ENCODE results near the gene RERE.
"Not testable (repeated sequence)": the region's sequence is repeated elsewhere in the genome, so short reads cannot be mapped to it uniquely, and the experiment has no call there.

The RERE gene

GRCh38 chr1:8733484-8733883, 84.0 kb downstream of the RERE start:
- H3K4me1 ChIP-seq (ENCODE audit: control insufficient read depth, insufficient read depth, low read length) = 0 out of 2 replicates have a peak, but pooled peaks cover 7% of the 10 kb centered on the region
- peaks cover 8% of the 10 kb centered on the region; the same call in 1 of the 2 replicates for H3K36me3 ChIP-seq (ENCODE audit: control insufficient read depth, insufficient read depth, low read length)
- no peak overlapping the region for H3K9ac ChIP-seq (ENCODE audit: low read length)
- peaks cover 24% of the 10 kb centered on the region for H3K9me3 ChIP-seq (ENCODE audit: control insufficient read depth, insufficient read depth, low read depth, low read length)
- no peak overlapping the region for H3K27ac ChIP-seq (ENCODE audit: low read depth, low read length)
- H3K4me3 ChIP-seq (ENCODE audit: low read depth, low read length) = no peak overlapping the region
- H3K27me3 ChIP-seq (ENCODE audit: control insufficient read depth, insufficient read depth, low read length) = no peaks in the 10 kb centered on the region

GRCh38 chr1:8731162-8731561, 86.3 kb downstream of the RERE start:
- no peaks in the 10 kb centered on the region for H3K27me3 ChIP-seq (ENCODE audit: control insufficient read depth, insufficient read depth, low read length)
- H3K4me1 ChIP-seq (ENCODE audit: control insufficient read depth, insufficient read depth, low read length) = 0 out of 2 replicates have a peak, but pooled peaks cover 7% of the 10 kb centered on the region
- H3K4me3 ChIP-seq (ENCODE audit: low read depth, low read length) = no peak overlapping the region
- H3K36me3 ChIP-seq (ENCODE audit: control insufficient read depth, insufficient read depth, low read length) = peaks cover 8% of the 10 kb centered on the region; the same call in 1 of the 2 replicates
- peak overlapping the region; percentile 43; the same call in 1 of the 2 replicates for H3K27ac ChIP-seq (ENCODE audit: low read depth, low read length)
- H3K9ac ChIP-seq (ENCODE audit: low read length) = no peak overlapping the region
- H3K9me3 ChIP-seq (ENCODE audit: control insufficient read depth, insufficient read depth, low read depth, low read length) = peaks cover 21% of the 10 kb centered on the region

- Histone ChIP-seq H3K4me3 (ENCODE audit: low read depth, low read length) (no peak overlapping the region), H3K36me3 (ENCODE audit: control insufficient read depth, insufficient read depth, low read length) (peaks cover 3% of the 10 kb centered on the region; the same call in 1 of the 2 replicates), H3K4me1 (ENCODE audit: control insufficient read depth, insufficient read depth, low read length) (0 out of 2 replicates have a peak, but pooled peaks cover 7% of the 10 kb centered on the region), H3K9ac (ENCODE audit: low read length) (no peak overlapping the region), H3K9me3 (ENCODE audit: control insufficient read depth, insufficient read depth, low read depth, low read length) (peaks cover 17% of the 10 kb centered on the region), H3K27me3 (ENCODE audit: control insufficient read depth, insufficient read depth, low read length) (no peaks in the 10 kb centered on the region), H3K27ac (ENCODE audit: low read depth, low read length) (no peak overlapping the region)
These were observed 89.0 kb downstream of the RERE start for GRCh38 chr1:8728464-8728863.

- H3K9me3 ChIP-seq (ENCODE audit: control insufficient read depth, insufficient read depth, low read depth, low read length) = peaks cover 12% of the 10 kb centered on the region
- no peak overlapping the region for H3K27ac ChIP-seq (ENCODE audit: low read depth, low read length)
- H3K27me3 ChIP-seq (ENCODE audit: control insufficient read depth, insufficient read depth, low read length) = no peaks in the 10 kb centered on the region
- no peak overlapping the region for H3K9ac ChIP-seq (ENCODE audit: low read length)
- H3K36me3 ChIP-seq (ENCODE audit: control insufficient read depth, insufficient read depth, low read length) = no peaks in the 10 kb centered on the region
- no peak overlapping the region for H3K4me3 ChIP-seq (ENCODE audit: low read depth, low read length)
- H3K4me1 ChIP-seq (ENCODE audit: control insufficient read depth, insufficient read depth, low read length) = 0 out of 2 replicates have a peak, but pooled peaks cover 7% of the 10 kb centered on the region
These were observed 89.6 kb downstream of the RERE start for GRCh38 chr1:8727809-8728213.

GRCh38 chr1:8727316-8727715, 90.1 kb downstream of the RERE start:
- not testable (repeated sequence) for H3K4me3 ChIP-seq (ENCODE audit: low read depth, low read length); H3K27ac ChIP-seq (ENCODE audit: low read depth, low read length); H3K36me3 ChIP-seq (ENCODE audit: control insufficient read depth, insufficient read depth, low read length); H3K4me1 ChIP-seq (ENCODE audit: control insufficient read depth, insufficient read depth, low read length); H3K27me3 ChIP-seq (ENCODE audit: control insufficient read depth, insufficient read depth, low read length); H3K9me3 ChIP-seq (ENCODE audit: control insufficient read depth, insufficient read depth, low read depth, low read length); H3K9ac ChIP-seq (ENCODE audit: low read length)

GRCh38 chr1:8726801-8727186, 90.6 kb downstream of the RERE start:
- H3K9ac ChIP-seq (ENCODE audit: low read length); H3K4me3 ChIP-seq (ENCODE audit: low read depth, low read length); H3K9me3 ChIP-seq (ENCODE audit: control insufficient read depth, insufficient read depth, low read depth, low read length); H3K27ac ChIP-seq (ENCODE audit: low read depth, low read length); H3K36me3 ChIP-seq (ENCODE audit: control insufficient read depth, insufficient read depth, low read length); H3K27me3 ChIP-seq (ENCODE audit: control insufficient read depth, insufficient read depth, low read length); H3K4me1 ChIP-seq (ENCODE audit: control insufficient read depth, insufficient read depth, low read length): not testable (repeated sequence)

- H3K4me1 ChIP-seq (ENCODE audit: control insufficient read depth, insufficient read depth, low read length) = peaks cover 8% of the 10 kb centered on the region; the same call in 1 of the 2 replicates
These were observed 94.4 kb downstream of the RERE start for GRCh38 chr1:8723010-8723409.

GRCh38 chr1:8722366-8722765, 95.1 kb downstream of the RERE start:
- Histone ChIP-seq H3K4me3 (ENCODE audit: low read depth, low read length) (no peak overlapping the region), H3K9ac (ENCODE audit: low read length) (no peak overlapping the region), H3K36me3 (ENCODE audit: control insufficient read depth, insufficient read depth, low read length) (no peaks in the 10 kb centered on the region), H3K27me3 (ENCODE audit: control insufficient read depth, insufficient read depth, low read length) (no peaks in the 10 kb centered on the region), H3K27ac (ENCODE audit: low read depth, low read length) (no peak overlapping the region), H3K4me1 (ENCODE audit: control insufficient read depth, insufficient read depth, low read length) (peaks cover 13% of the 10 kb centered on the region), H3K9me3 (ENCODE audit: control insufficient read depth, insufficient read depth, low read depth, low read length) (no peaks in the 10 kb centered on the region)

More at GRCh38 chr1:8723010-8723409, 94.4 kb downstream of the RERE start:
- Histone ChIP-seq H3K27ac (ENCODE audit: low read depth, low read length) (no peak overlapping the region), H3K4me3 (ENCODE audit: low read depth, low read length) (no peak overlapping the region), H3K36me3 (ENCODE audit: control insufficient read depth, insufficient read depth, low read length) (no peaks in the 10 kb centered on the region), H3K9ac (ENCODE audit: low read length) (no peak overlapping the region), H3K9me3 (ENCODE audit: control insufficient read depth, insufficient read depth, low read depth, low read length) (no peaks in the 10 kb centered on the region), H3K27me3 (ENCODE audit: control insufficient read depth, insufficient read depth, low read length) (no peaks in the 10 kb centered on the region)

- H3K27me3 ChIP-seq (ENCODE audit: control insufficient read depth, insufficient read depth, low read length) = no peaks in the 10 kb centered on the region
- no peak overlapping the region for H3K9ac ChIP-seq (ENCODE audit: low read length)
- no peaks in the 10 kb centered on the region for H3K36me3 ChIP-seq (ENCODE audit: control insufficient read depth, insufficient read depth, low read length)
- H3K27ac ChIP-seq (ENCODE audit: low read depth, low read length) = no peak overlapping the region
- no peak overlapping the region for H3K4me3 ChIP-seq (ENCODE audit: low read depth, low read length)
- H3K4me1 ChIP-seq (ENCODE audit: control insufficient read depth, insufficient read depth, low read length) = peaks cover 13% of the 10 kb centered on the region
- H3K9me3 ChIP-seq (ENCODE audit: control insufficient read depth, insufficient read depth, low read depth, low read length) = no peaks in the 10 kb centered on the region
These were observed 95.6 kb downstream of the RERE start for GRCh38 chr1:8721679-8722324.

GRCh38 chr1:8720347-8720746, 97.1 kb downstream of the RERE start:
- Histone ChIP-seq H3K27ac (ENCODE audit: low read depth, low read length) (no peak overlapping the region), H3K4me1 (ENCODE audit: control insufficient read depth, insufficient read depth, low read length) (peaks cover 13% of the 10 kb centered on the region), H3K27me3 (ENCODE audit: control insufficient read depth, insufficient read depth, low read length) (no peaks in the 10 kb centered on the region), H3K9me3 (ENCODE audit: control insufficient read depth, insufficient read depth, low read depth, low read length) (no peaks in the 10 kb centered on the region), H3K9ac (ENCODE audit: low read length) (no peak overlapping the region), H3K36me3 (ENCODE audit: control insufficient read depth, insufficient read depth, low read length) (no peaks in the 10 kb centered on the region), H3K4me3 (ENCODE audit: low read depth, low read length) (no peak overlapping the region)

- H3K9ac ChIP-seq (ENCODE audit: low read length) = no peak overlapping the region
- H3K4me1 ChIP-seq (ENCODE audit: control insufficient read depth, insufficient read depth, low read length) = peaks cover 13% of the 10 kb centered on the region
- H3K27me3 ChIP-seq (ENCODE audit: control insufficient read depth, insufficient read depth, low read length) = no peaks in the 10 kb centered on the region
- no peak overlapping the region for H3K4me3 ChIP-seq (ENCODE audit: low read depth, low read length)
- H3K27ac ChIP-seq (ENCODE audit: low read depth, low read length) = no peak overlapping the region
- H3K36me3 ChIP-seq (ENCODE audit: control insufficient read depth, insufficient read depth, low read length) = no peaks in the 10 kb centered on the region
- no peaks in the 10 kb centered on the region for H3K9me3 ChIP-seq (ENCODE audit: control insufficient read depth, insufficient read depth, low read depth, low read length)
These were observed 98.5 kb downstream of the RERE start for GRCh38 chr1:8718850-8719361.

Data from HUES6 (cell line).